HL-60 (cell line): ENCODE results near the gene PLXNB2.

Experiments
- CTCF ChIP-seq: IDR thresholded peaks from one replicate; pipeline ENCODE4 v1.5.1; 2011; ENCODE audit warnings: low read length, control low read depth, inconsistent platforms; ENCODE audit not compliant: insufficient read depth
- GABPA ChIP-seq: IDR thresholded peaks from 2 replicates; pipeline ENCODE4 v1.6.1; 2012; ENCODE audit warnings: low read depth
- POLR2AphosphoS5 ChIP-seq: IDR thresholded peaks from 2 replicates; pipeline ENCODE4 v1.6.1; 2012; ENCODE audit warnings: low read depth
- SPI1 ChIP-seq: IDR thresholded peaks from 2 replicates; pipeline ENCODE4 v1.6.1; 2012; ENCODE audit warnings: low read depth, mild to moderate bottlenecking, borderline replicate concordance

GRCh38 chr22:50264946-50265669 is 42.3 kb downstream of the PLXNB2 start:
- TF ChIP-seq CTCF (no peak), GABPA (no peak), POLR2AphosphoS5 (no peak), SPI1 (no peak)
